Activated CD4-positive, CD25-positive, alpha-beta regulatory T cell treated with anti-CD3 and anti-CD28 coated beads, Interleukin-2, amount 50 U/mL, for 72 hours (primary cell): ENCODE measurements around the gene LBHD2.

ENCODE experiments used
- DNase-seq: peaks from one replicate; pipeline ENCODE4 v3.0.0; 2021

LBHD2 gene

DNA sequence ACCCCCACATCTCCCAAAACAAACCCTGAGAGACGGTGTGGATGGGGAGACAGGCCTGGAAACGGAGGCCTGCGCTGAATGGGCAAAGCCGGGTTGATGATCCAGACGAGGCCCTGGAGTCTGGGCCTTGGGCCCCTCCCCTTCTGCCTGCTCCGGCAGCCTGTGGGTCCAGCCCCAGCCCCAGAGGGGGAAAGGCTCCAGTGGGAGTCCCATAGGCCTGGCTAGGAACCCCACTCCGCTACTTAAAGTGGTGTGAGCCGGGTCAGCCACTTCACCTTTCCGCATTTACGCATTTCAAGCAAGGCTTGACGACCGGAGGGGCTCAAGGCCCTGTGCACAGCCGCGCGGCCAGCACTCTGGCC is 38.6 kb downstream of the LBHD2 start:
- no peak for DNase-seq

DNA sequence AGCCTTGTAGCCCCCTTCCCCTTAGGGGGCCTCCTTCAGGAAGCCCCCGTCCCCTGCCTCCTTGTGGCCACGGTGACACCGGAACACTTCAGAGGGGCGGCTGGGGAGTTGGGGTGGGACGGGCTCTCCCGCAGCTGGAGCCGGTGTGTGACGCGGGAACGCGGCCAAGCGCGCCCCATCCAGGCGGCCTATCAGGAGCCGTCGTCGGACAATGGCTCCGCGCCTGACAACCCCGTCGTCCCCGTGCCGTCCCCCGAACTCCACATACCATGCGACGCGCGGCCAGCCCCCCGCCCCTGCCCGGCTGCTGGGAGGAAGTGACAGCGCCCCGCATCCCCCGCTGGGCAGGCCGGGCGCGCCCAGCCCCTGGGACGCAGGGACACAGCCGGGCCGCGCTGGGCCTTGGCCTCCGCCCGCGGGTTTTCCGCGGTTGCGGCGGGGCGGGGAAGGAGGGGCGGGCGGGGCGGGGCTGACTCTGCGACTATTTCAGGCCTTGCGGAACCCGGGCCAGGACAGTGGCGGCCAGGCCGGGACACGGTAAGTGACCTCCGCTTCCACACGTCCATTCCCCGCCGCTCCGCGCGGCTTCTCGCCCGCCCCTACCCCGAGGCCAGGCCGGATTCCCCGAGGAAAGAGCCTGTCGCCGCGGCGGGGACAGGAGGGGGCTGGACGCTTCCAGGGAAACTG is 39.1 kb downstream of the LBHD2 start, which contains the start of gene TNFAIP2:
TNFAIP2 (plus strand) TSS at position 515 of the 687 bp plus-strand sequence. CDS start 2,997 bp downstream, outside the sequence.
- DNase-seq: no peak

DNA sequence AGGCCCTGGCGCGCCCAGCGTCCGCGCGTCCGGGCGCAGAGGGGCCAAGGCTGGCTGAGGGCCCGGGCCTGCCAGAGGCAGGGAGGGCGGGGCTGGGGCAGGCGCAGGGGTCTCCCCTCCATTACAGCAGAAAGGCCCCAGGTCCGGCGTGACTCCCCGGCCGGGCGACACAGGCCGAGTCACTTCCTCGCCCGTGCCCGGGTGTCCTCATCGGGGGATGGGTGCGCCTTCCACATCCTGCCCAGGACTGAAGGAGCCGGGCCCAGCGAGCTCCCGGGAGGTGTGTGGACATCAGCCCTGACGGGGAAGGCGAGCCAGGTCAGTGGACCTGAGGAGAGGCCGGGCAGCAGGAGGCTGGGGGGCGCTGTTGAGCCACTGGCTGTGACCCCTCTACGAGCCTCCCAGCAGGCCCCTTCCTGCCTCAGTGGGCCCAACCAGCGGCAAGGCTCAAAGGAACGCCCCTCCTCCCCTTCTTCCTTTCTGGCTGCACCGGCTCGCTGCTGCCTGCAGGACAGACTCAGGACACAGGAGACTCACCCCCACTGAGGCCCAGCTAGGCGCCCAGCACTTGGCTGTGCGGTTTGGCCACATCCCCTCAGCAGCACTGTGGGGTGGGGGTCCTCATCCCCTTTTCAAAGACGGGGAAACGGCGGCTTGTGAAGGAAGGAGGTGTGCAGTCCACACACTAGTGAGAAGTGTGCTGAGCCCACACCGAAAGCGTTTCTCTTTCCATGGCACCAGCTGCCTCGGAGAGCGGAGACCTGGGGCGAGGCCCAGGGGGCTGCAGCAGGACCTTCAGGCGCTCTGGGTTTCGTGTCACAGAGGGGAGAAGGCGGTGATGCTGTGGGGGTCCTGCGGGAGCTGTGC is 39.9 kb downstream of the LBHD2 start:
- DNase-seq: no peak

DNA sequence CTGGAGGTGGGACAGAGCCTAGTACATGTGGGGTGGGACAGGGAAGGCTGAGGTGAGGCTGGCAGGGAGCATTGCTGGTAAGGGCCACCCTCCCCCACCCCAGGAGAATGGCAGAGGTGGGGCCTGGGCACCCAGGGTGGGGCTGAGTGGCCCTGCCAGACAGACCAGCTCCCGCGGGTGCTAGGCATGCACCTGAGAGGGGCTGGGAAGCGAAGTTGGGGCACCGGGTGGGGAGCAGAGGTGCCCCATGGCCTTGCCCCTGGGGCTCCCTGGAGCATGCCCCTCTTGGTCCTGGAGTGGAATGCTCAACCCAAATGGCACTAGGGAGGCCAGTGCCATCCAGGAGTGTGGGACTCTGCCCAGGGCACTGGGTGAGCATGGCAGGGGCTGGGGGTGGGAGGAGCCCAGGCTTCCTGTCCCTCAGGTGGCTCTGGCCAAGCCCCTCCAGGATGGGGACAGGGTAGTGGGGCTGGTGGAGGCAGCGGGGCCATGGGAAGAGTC is 40.5 kb downstream of the LBHD2 start:
- no peak for DNase-seq

DNA sequence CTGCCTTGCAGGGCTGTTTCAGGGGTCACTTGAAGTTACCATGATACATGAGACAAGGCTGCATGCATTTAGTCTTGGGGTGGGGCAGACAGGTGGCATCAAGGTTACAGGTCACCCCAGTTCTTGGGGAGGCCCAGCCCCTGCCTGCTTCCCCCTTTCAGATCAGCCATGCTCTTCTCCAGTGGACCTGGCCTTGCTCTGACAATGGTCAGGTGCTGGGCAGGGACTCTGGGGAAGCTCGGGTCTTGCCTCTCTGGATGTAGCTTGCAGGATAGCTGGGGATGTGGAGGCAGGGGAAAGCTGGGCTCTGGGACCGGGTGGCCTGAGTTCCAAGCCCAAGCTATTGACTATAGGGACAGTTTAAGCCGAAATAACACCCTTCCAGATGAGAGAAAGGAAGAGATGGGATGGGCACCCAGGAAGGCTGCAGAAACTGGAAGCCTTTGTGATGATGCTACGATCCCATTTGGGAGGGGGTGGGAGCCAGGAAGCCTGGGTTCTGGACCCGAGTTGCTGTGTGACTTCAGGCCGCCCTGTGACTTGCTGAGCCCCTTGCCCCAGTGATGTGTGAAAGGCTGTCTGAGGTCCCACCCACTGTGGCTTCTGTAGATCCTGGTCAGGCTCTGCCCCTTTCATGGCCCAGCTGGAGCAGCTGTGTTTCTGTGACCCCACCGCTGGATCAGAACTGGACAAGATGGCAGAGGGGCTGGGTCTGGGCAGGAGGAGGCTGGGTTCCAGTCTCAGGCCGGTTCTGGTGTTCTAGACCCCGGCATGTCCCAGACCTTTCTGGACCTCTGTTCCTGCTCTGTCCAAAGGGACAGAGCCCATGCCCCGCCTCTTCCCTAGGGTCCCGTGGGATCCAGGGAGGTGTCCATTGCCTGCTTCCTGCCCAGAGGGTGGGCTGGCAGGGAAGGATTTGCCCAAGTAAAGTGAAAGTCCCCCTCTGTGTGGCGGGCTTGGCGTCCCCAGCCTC is 41.4 kb downstream of the LBHD2 start:
- DNase-seq: no peak

DNA sequence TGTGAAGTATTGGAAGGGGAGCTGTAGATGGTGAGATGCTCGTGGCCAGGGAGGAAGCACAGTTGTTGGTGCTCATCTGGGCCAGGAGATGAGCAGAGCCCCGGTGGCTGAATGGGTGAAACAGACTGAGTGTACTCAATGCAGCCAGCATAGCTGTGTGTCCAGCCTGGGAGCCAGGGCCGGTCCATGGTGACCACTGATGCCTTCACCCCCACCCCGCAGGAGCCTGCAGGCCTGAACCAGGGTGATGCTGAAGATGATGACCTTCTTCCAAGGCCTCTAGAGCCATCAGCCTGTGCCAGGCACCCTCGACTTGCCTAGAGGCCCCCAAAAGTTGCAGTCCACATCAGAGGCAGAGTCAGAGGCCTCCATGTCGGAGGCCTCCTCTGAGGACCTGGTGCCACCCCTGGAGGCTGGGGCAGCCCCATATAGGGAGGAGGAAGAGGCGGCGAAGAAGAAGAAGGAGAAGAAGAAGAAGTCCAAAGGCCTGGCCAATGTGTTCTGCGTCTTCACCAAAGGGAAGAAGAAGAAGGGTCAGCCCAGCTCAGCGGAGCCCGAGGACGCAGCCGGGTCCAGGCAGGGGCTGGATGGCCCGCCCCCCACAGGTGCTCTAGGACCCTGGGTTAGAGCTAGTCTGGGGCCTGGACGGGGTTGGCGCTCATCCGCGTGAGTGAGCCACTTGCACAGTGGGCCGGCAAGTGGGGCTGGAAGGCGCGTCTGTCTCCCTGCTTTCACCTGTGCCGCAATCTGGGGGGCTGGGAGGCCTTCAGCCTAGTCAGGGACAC is 42.3 kb downstream of the LBHD2 start:
- no peak for DNase-seq

DNA sequence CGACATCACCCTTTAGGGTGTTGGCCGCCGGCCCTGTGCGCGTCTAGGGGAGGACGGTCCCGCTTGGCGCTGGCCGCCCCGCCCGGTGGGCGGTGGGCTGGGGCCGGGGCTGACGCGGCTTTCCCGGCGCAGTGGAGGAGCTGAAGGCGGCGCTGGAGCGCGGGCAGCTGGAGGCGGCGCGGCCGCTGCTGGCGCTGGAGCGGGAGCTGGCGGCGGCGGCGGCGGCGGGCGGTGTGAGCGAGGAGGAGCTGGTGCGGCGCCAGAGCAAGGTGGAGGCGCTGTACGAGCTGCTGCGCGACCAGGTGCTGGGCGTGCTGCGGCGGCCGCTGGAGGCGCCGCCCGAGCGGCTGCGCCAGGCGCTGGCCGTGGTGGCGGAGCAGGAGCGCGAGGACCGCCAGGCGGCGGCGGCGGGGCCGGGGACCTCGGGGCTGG is 42.9 kb downstream of the LBHD2 start:
- DNase-seq: no peak

DNA sequence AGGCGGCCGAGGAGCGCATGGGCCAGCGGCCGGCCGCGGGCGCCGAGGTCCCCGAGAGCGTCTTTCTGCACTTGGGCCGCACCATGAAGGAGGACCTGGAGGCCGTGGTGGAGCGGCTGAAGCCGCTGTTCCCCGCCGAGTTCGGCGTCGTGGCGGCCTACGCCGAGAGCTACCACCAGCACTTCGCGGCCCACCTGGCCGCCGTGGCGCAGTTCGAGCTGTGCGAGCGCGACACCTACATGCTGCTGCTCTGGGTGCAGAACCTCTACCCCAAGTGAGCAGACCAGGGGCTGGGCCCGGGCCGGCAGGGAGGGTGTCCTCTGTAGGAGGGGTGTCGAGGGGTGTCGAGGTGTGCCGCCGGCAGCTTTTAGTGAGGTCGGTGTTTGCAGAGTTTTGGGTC is 43.3 kb downstream of the LBHD2 start:
- DNase-seq: no peak

DNA sequence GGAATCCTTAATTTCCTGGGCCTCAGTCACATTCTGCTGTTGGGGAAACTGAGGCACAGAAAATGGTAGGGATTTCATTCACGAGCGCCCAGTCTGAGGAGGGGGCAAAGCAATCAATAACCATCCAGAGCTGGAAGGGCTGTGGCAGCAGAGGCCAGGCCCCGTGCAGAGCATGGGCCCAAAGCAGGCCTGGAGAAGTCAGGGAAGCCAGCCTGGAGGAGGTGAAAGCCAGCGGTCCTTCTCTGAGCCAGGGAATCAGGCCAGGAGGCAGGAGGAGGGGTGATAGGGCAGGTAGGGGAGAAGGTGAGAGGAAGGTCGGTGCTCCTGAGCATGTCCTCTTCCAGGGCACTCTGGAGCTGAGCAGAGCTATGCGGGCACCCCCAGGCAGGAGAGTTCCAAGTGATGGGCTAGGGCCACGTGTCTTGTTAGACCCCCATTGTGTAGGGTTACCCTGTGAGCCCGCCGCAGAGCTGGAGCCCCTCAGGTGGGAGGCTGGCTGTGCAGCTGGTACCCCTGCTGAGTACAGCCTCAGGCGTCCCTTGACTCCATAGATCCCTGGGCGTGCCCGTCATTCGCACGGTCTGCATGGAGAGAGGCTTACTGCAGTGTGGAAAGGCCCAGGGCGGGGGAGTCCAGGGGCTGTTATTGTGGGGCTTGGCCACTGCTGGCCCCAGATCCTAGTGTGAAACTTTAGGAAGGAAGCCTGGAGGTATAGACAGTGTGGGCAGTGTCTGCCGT is 44.0 kb downstream of the LBHD2 start:
- no peak for DNase-seq

DNA sequence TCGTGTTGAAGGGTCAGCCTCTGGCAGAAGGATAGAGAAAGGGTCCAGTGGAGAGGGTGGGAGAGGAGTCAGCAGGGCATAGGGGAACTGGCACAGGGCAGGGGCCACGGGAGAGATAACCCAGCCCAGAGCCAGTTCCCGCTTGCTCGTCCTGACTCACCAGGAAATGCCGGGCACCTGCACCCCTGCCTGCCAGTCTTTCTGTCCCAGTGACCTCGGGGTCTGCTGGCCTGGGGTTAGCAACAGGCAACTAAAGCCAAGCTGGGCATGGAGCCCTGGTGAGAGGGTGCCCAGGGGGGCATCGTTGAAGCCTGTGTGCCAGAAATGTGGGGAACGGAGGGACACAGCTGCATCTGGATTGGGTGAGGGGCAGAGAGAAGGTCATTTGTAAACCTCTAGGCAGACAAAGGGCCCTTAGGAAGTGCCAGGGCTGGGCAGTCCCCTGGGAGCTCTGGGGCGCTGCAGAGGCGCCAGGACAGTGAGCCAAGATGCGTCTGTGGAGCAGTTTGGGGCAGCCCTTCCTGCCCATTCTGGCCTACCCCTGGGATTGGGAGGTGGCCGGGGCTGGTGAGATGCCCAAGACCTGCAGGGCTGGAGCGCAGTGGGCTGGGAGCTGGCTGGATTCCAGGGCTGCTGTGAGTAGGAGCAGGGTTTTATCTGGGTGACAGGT is 44.8 kb downstream of the LBHD2 start:
- DNase-seq: no peak

DNA sequence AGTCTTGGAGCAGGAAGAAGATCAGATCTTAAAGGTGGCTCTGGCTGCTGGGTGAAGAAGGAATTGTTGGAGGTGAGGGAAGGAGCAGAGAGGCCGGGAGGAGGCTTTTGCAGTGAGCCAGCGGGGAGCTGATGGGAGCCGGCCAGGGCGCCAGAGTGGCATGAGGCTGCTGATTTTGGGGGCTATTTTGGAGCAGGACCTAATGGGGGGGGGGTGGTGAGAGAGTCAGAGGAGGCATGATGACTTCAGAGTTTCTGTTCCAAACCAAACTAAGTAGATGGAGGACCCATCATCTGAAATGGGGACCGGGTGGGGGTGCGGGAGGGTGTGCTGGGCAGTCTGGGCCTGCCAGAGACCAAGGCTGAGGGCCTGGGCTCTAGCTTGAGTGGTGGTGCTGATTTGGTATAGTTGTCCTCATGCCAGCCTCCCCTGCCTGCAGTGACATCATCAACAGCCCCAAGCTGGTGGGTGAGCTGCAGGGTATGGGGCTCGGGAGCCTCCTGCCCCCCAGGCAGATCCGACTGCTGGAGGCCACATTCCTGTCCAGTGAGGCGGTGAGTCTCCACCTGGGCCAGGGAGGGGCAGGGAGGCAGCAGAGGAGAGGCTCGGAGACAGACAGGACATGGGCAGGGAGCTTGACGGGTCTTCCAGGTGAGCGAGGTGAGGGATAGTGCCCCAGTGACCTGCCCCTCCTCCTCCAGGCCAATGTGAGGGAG is 45.4 kb downstream of the LBHD2 start:
- no peak for DNase-seq

DNA sequence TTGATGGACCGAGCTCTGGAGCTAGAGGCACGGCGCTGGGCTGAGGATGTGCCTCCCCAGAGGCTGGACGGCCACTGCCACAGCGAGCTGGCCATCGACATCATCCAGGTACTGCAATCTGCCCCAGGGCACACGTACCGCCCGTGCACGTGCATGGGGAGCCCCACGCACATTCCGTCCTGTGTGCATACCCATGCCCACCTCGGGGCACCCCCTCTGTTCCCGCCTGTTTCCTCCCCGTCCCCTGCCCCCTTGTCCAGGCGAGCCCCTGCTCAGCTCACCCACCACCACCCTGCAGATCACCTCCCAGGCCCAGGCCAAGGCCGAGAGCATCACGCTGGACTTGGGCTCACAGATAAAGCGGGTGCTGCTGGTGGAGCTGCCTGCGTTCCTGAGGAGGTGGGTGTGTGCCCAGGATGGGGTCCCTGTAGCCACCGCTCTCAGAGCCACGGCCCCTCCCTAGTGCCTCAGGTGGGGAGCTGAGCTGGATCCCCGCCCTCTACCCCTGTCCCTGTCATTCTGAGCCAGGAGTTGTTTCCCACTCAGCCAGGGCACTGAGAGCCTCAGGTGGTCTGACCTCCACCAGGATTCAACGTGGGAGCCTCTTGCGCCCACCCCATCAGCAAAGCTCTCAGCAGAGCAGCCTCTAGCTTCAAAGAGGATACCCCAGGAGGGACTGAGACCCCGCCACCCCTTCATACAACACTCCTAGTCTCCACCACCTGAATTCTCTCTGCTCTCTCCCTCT is 46.2 kb downstream of the LBHD2 start:
- no peak for DNase-seq

DNA sequence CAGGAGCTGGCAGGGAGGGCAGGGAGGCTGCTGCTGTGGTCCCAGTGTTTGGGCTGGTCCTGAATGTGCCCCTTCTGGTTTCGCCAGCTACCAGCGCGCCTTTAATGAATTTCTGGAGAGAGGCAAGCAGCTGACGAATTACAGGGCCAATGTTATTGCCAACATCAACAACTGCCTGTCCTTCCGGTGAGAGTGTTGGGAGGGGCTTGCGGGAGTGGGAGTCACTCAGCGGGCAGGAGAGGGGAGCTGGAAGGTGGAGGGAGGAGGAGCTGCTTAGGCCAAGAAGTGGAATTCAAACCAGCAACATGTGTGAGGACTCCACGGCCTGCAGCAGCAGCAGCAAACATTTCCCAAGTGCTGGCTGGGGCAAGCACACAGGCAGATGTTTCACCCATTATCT is 47.0 kb downstream of the LBHD2 start:
- DNase-seq: no peak

DNA sequence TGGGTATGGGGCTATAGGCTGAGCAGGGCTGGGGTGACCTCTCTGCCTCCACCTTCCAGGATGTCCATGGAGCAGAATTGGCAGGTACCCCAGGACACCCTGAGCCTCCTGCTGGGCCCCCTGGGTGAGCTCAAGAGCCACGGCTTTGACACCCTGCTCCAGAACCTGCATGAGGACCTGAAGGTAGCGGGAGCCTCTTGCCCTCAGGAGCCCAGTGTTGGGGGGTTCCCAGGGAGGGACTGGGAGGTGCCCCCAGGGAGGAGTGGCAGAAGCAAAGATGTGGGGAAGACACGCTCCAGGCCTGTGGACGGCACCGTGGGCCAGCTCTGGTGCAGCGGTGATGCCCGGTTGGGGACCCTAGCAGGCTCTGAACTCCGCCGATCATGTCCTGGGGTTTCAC is 47.6 kb downstream of the LBHD2 start:
- DNase-seq: no peak

DNA sequence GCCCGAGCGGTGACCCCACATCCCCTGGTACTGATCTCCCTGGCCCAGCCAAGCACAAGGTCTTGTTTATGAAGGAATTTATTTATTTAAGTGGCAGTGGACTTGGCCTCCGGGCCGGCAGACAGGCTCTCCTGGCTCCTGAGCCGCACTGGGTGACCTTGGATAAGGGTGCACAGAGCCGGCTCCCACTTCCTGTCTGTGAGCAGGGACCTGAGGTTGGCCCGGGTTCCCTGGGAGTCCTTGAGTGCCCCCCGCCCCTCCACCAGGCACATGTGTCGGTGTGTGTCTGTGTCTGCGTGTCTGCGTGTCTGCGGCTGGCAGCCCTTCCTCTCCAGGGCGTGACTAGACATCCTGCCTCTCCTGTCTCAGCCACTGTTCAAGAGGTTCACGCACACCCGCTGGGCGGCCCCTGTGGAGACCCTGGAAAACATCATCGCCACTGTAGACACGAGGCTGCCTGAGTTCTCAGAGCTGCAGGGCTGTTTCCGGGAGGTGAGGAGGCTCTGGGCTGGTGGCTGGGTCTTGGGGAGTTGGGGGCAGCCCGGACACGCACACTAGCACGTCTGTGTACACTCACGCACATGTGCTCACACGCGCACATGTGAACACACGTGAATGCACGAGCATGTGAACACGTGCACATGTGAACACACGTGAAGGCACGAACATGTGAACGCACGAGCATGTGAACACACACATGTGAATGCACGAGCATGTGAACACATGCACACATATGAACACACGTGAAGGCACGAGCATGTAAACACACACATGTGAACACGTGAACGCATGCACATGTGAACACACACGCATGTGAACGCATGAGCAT is 48.6 kb downstream of the LBHD2 start:
- DNase-seq: no peak

DNA sequence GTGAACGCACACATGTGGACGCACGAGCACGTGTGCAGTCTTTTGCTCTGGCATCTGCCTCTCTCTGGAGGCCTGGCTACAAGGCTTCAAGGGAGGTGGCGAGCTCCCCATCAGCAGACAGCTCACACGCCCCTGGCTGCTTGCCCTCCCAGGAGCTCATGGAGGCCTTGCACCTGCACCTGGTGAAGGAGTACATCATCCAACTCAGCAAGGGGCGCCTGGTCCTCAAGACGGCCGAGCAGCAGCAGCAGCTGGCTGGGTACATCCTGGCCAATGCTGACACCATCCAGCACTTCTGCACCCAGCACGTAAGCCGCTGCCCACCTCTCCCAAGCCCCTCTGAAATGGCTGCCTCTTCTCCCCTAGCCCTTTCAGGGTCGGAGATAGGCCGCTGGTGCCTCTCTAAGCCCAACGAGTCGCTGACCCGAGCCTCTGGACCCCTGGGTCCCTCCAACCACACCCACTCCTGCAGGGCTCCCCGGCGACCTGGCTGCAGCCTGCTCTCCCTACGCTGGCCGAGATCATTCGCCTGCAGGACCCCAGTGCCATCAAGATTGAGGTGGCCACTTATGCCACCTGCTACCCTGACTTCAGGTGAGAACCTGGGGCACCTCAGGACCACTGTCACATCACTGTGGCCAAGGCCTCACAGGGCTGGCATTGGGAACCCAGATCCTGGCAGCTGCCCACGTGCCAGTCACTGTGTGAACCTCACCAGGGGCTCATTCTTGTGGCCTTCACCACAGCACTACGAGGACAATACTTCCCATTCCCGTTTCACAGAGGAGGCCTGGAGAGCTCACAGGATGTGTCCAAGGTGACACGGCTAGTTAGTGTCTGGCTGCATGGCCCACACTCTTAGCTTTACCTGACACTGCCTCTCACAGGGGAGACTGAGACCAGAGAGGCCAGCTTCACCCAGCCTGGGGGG is 49.5 kb downstream of the LBHD2 start:
- no peak for DNase-seq

DNA sequence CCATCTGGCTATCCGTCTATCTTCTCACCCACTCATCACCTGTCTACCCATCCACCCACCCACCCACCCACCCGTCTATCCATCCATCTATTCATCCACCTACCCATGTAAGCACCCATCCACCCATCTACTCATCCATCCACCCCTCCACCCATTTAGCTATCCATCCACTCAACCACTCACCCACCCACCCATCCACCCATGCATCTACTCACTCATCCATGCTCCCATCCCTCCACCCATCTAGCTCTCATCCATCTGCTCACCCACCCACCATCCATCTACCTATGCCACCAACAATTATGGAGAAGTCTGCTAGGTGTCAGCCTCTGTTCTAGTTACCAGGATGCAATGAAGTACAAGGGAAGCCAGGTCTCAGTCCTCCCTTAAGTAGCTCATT is 50.4 kb downstream of the LBHD2 start:
- no peak for DNase-seq
